ENCODE results near the gene PTRHD1. TPM values are rescaled to one million over a fixed set of nuclear protein-coding genes. Genes with fewer than 3 reads are reported as not detected.

The PTRHD1 gene, protein sequence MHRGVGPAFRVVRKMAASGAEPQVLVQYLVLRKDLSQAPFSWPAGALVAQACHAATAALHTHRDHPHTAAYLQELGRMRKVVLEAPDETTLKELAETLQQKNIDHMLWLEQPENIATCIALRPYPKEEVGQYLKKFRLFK
- total RNA-seq = 37.6 and 53.6 TPM in 2 replicates

GRCh38 chr2:24792874-24793760, at the start of gene PTRHD1, which contains the start of gene CENPO:
PTRHD1 (minus strand) TSS chr2:24793391; CDS start chr2:24793377, 14 bp downstream.
CENPO (plus strand) TSS chr2:24793425; CDS start chr2:24793920, 495 bp downstream.

Other genes starting within 250 kb of the PTRHD1 start
- 4.5 and 5.5 TPM in 2 replicates for gene CENPO, start within 50 bp of the PTRHD1 start, total RNA-seq
- 11.4 and 29.3 TPM in 2 replicates for gene ADCY3, start 126.8 kb upstream of the PTRHD1 start, total RNA-seq
- 1.8 and 2.2 TPM in 2 replicates for gene DNAJC27, start 178.6 kb upstream of the PTRHD1 start, total RNA-seq
- gene EFR3B, start 248.7 kb upstream of the PTRHD1 start, total RNA-seq = 0.26 and 0.54 TPM in 2 replicates

All from dermis lymphatic vessel endothelial cell (primary cell).